Keratinocyte (primary cell): ENCODE results near the gene TMEM119. TPM values are rescaled to one million over a fixed set of nuclear protein-coding genes. Genes with fewer than 3 reads are reported as not detected.

Experiments used
- DNase-seq: peaks from one replicate; pipeline ENCODE4 v3.0.0-alpha.2; 2011; ENCODE audit warnings: low read depth, missing footprints, low spot score
- FAIRE-seq: peaks from 2 replicates; lab custom pipeline; 2011; peaks lifted over from hg19 to GRCh38; lab: Jason Lieb, UNC
- H2AFZ ChIP-seq: 2 replicates; pipeline ENCODE4 v1.6.0; 2012; ENCODE audit warnings: low read length, control low read depth, inconsistent platforms; ENCODE audit not compliant: control insufficient read depth
- H3K27ac ChIP-seq: 2 replicates; pipeline ENCODE4 v1.5.1; 2011; ENCODE audit warnings: low read length; ENCODE audit not compliant: control insufficient read depth, insufficient read depth
- H3K27me3 ChIP-seq: 3 replicates; pipeline ENCODE4 v1.6.0; 2011; ENCODE audit warnings: low read length; ENCODE audit not compliant: control insufficient read depth, insufficient read depth; ENCODE audit errors: extremely low read depth
- H3K36me3 ChIP-seq, 2 experiments: 2 replicates in 1 of 2; 3 replicates in 1 of 2; pipeline ENCODE4 v1.5.1; 2011; ENCODE audit warnings: low read length in 2 of 2, mild to moderate bottlenecking in 1 of 2; ENCODE audit not compliant: control insufficient read depth in 2 of 2, insufficient read depth in 2 of 2; ENCODE audit errors: extremely low read depth in 1 of 2
- H3K4me1 ChIP-seq: 3 replicates; pipeline ENCODE4 v1.5.1; 2011; ENCODE audit warnings: low read length; ENCODE audit not compliant: control insufficient read depth, insufficient read depth; ENCODE audit errors: extremely low read depth
- H3K4me2 ChIP-seq: 3 replicates; pipeline ENCODE4 v1.6.0; 2011; ENCODE audit warnings: low read depth, low read length; ENCODE audit not compliant: control insufficient read depth, insufficient read depth; ENCODE audit errors: extremely low read depth
- H3K4me3 ChIP-seq, 3 experiments: fragments of 200-600 bp in 1 of 3; sonication (generic) in 1 of 3; 2 replicates in 2 of 3; 3 replicates in 1 of 3; pipeline ENCODE4 v1.5.1; 2011 to 2016; ENCODE audit warnings: low read length in 3 of 3, mild to moderate bottlenecking in 3 of 3, control low read depth in 2 of 3, inconsistent platforms in 1 of 3, low read depth in 1 of 3, mixed read lengths in 1 of 3, mixed run types in 1 of 3, moderate library complexity in 1 of 3; ENCODE audit not compliant: control insufficient read depth in 2 of 3, insufficient read depth in 2 of 3; ENCODE audit errors: extremely low read depth in 1 of 3
- H3K79me2 ChIP-seq: 2 replicates; pipeline ENCODE4 v1.6.0; 2012; ENCODE audit warnings: low read length; ENCODE audit not compliant: control insufficient read depth, insufficient read depth
- H3K9ac ChIP-seq: 3 replicates; pipeline ENCODE4 v1.6.0; 2011; ENCODE audit warnings: low read length; ENCODE audit not compliant: control insufficient read depth, insufficient read depth; ENCODE audit errors: extremely low read depth
- H3K9me1 ChIP-seq: 3 replicates; pipeline ENCODE4 v1.6.0; 2011; ENCODE audit warnings: low read length; ENCODE audit not compliant: control insufficient read depth, insufficient read depth; ENCODE audit errors: extremely low read depth
- H3K9me3 ChIP-seq: 2 replicates; pipeline ENCODE4 v1.5.1; 2012; ENCODE audit warnings: low read depth, low read length; ENCODE audit not compliant: control insufficient read depth
- H4K20me1 ChIP-seq: 3 replicates; pipeline ENCODE4 v1.6.0; 2011; ENCODE audit warnings: low read length; ENCODE audit not compliant: control insufficient read depth, insufficient read depth; ENCODE audit errors: extremely low read depth
- EZH2 ChIP-seq: IDR thresholded peaks from one replicate; pipeline ENCODE4 v1.6.1; 2012; ENCODE audit warnings: inconsistent platforms, mild to moderate bottlenecking, low read length, moderate library complexity
- dilution Hi-C: fragments of 300-500 bp; cut with MboI; formaldehyde crosslinking; loops from one replicate; pipeline ENCODE4 v1.7.0; 2020; ENCODE audit warnings: low sequenced_read_pairs; ENCODE audit not compliant: extremely low pct_ligation_motif_present
- polyA plus RNA-seq, 5 experiments: library from polyadenylated mRNA; depleted of rRNA in 3 of 5; stranded (reverse) in 3 of 5; stranded (forward) in 1 of 5; unstranded in 1 of 5; fragments of >200 nt; gene quantifications; 1 replicate in 1 of 5; 2 replicates in 3 of 5; 3 replicates in 1 of 5; pipeline versions ENCODE4 v1.2.1 to v1.2.3, GENCODE V29; 2011 to 2012; ENCODE audit warnings: missing spikeins in 2 of 5, low read depth in 1 of 5, low replicate concordance in 1 of 5
- TF ChIP-seq, protein P1 (sequence below), 3 experiments: IDR thresholded peaks in 1 of 3; conservative IDR thresholded peaks in 1 of 3; optimal IDR thresholded peaks in 1 of 3; 2 replicates in 2 of 3; 3 replicates in 1 of 3; pipeline versions ENCODE3 to v1.5.1; 2011; ENCODE audit warnings: low read length in 3 of 3, mild to moderate bottlenecking in 3 of 3, moderate library complexity in 2 of 3, control low read depth in 1 of 3, inconsistent platforms in 1 of 3; ENCODE audit not compliant: insufficient read depth in 2 of 3; ENCODE audit errors: extremely low read depth in 1 of 3

Gene TMEM119
- polyA plus RNA-seq, 1 donor (not counting 4 experiments of a cell fraction or from before 2014, with no cell fraction given), result not detected

DNA sequence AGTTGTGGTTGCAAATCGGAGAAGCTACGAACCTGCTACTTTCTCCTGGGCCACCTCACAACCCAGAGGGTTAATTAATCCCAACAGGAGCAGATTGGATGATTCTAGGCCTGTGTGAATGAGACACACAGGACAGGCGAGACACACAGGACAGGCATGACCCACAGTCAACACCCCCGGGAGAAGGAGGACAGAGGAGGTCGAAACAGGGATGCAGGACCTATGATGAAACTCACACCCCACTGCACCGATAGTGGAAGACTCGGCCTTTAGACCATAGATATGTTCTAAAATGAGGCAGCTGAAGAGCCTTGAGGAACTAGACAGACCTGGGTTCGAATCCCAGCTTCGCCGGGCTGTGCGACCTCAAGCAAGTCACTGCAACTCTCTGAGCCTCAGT, 11.6 kb downstream of the TMEM119 start:
- no peaks in the 10 kb centered on the region for H3K9me1 ChIP-seq
- peaks cover 22% of the 10 kb centered on the region for H3K27me3 ChIP-seq
- no peak overlapping the region for H3K4me3 ChIP-seq
- FAIRE-seq, result no peak
- H3K9me3 ChIP-seq, result no peaks in the 10 kb centered on the region
- dilution Hi-C loops, result no loop called here
- H3K4me2 ChIP-seq, result no peak overlapping the region
- no peaks in the 10 kb centered on the region for H3K4me1 ChIP-seq
- DNase-seq, result no peak
- H3K9ac ChIP-seq, result no peak overlapping the region
- no peaks in the 10 kb centered on the region for H3K36me3 ChIP-seq
- no peaks in the 10 kb centered on the region for H3K79me2 ChIP-seq
- TF ChIP-seq EZH2, result no peak
- TF ChIP-seq, protein P1, sequence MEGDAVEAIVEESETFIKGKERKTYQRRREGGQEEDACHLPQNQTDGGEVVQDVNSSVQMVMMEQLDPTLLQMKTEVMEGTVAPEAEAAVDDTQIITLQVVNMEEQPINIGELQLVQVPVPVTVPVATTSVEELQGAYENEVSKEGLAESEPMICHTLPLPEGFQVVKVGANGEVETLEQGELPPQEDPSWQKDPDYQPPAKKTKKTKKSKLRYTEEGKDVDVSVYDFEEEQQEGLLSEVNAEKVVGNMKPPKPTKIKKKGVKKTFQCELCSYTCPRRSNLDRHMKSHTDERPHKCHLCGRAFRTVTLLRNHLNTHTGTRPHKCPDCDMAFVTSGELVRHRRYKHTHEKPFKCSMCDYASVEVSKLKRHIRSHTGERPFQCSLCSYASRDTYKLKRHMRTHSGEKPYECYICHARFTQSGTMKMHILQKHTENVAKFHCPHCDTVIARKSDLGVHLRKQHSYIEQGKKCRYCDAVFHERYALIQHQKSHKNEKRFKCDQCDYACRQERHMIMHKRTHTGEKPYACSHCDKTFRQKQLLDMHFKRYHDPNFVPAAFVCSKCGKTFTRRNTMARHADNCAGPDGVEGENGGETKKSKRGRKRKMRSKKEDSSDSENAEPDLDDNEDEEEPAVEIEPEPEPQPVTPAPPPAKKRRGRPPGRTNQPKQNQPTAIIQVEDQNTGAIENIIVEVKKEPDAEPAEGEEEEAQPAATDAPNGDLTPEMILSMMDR (optimal IDR thresholded peaks at IDR 0.05 in 1 of 3, IDR thresholded peaks at IDR 0.05 in 1 of 3, conservative IDR thresholded peaks at IDR 0.05 in 1 of 3; ENCODE audit: extremely low read depth in 1 of 3, insufficient read depth in 2 of 3, low read length in 3 of 3), result no peak
- H2AFZ ChIP-seq, result no peak overlapping the region
- H3K27ac ChIP-seq, result no peak overlapping the region
- no peaks in the 10 kb centered on the region for H4K20me1 ChIP-seq

DNA sequence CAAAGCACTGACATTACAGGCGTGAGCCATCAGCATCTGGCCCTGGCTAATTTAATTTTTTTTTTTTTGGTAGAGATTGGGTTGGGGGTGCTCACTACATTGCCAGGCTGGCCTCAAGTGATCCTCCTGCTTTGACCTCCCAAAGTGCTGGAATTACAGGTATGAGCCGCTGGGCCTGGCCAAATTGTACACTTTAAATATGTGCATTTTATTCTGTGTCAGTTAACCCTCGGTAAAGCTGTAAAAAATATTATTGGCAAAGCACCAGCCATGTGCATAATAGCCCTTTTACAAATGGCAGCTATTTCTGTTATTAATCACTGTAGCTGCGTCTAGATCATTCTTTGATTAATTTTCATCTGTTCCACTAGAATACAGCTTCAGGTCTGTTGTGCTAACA, 12.0 kb downstream of the TMEM119 start:
- H3K4me3 ChIP-seq, result no peak overlapping the region
- dilution Hi-C loops, result no loop called here
- H4K20me1 ChIP-seq, result no peaks in the 10 kb centered on the region
- DNase-seq, result no peak
- no peak overlapping the region for H2AFZ ChIP-seq
- H3K27ac ChIP-seq, result no peak overlapping the region
- peaks cover 22% of the 10 kb centered on the region for H3K27me3 ChIP-seq
- no peak overlapping the region for H3K9ac ChIP-seq
- no peaks in the 10 kb centered on the region for H3K36me3 ChIP-seq
- no peaks in the 10 kb centered on the region for H3K9me3 ChIP-seq
- no peaks in the 10 kb centered on the region for H3K4me1 ChIP-seq
- no peak overlapping the region for H3K4me2 ChIP-seq
- H3K79me2 ChIP-seq, result no peaks in the 10 kb centered on the region
- FAIRE-seq, result no peak
- no peaks in the 10 kb centered on the region for H3K9me1 ChIP-seq
- TF ChIP-seq EZH2, result no peak
- TF ChIP-seq, protein P1 (optimal IDR thresholded peaks at IDR 0.05 in 1 of 3, IDR thresholded peaks at IDR 0.05 in 1 of 3, conservative IDR thresholded peaks at IDR 0.05 in 1 of 3; ENCODE audit: extremely low read depth in 1 of 3, insufficient read depth in 2 of 3, low read length in 3 of 3), result no peak
